ENCODE data around the gene COX7C. TPM values are rescaled to one million over a fixed set of nuclear protein-coding genes. Genes with fewer than 3 reads are reported as not detected.
"Not testable (repeated sequence)": the region's sequence is repeated elsewhere in the genome, so short reads cannot be mapped to it uniquely, and the experiment has no call there.

COX7C gene
- total RNA-seq, 1 donor from 2014 or later, result 394 TPM

- DNase-seq (ENCODE audit: low spot score), result not testable (repeated sequence)
These were observed 43.0 kb downstream of the COX7C start for GRCh38 chr5:86660771-86661170.

- no peak for DNase-seq (ENCODE audit: low spot score)
These were observed 46.4 kb downstream of the COX7C start for GRCh38 chr5:86664173-86664572.

GRCh38 chr5:86665984-86666760 is 48.4 kb downstream of the COX7C start:
- no peak for DNase-seq (ENCODE audit: low spot score)

GRCh38 chr5:86666981-86667380 is 49.2 kb downstream of the COX7C start:
- DNase-seq (ENCODE audit: low spot score), result no peak
